GM12891 (cell line): ENCODE results near the gene FRMD6.

Experiments
- PAX5 ChIP-seq: IDR thresholded peaks from 2 replicates; pipeline ENCODE4 v1.6.1; 2011; ENCODE audit warnings: low read length, moderate library complexity, mild to moderate bottlenecking; ENCODE audit not compliant: insufficient read depth, severe bottlenecking
- POLR2A ChIP-seq: IDR thresholded peaks from 2 replicates; pipeline ENCODE4 v1.6.1; 2011; ENCODE audit warnings: low read depth, low read length, control low read depth
- POLR2AphosphoS5 ChIP-seq: IDR thresholded peaks from 2 replicates; pipeline ENCODE4 v1.6.1; 2011; ENCODE audit warnings: low read depth, low read length, control low read depth
- POU2F2 ChIP-seq: IDR thresholded peaks from 2 replicates; pipeline ENCODE4 v1.6.1; 2011; ENCODE audit warnings: low read depth, mild to moderate bottlenecking, control low read depth, low read length, moderate library complexity
- TAF1 ChIP-seq: IDR thresholded peaks from 2 replicates; pipeline ENCODE4 v1.6.1; 2011; ENCODE audit warnings: low read depth, low read length, control low read depth

- TF ChIP-seq POLR2A (no peak), POLR2AphosphoS5 (no peak), POU2F2 (no peak), TAF1 (no peak), PAX5 (no peak)
These were observed 6.9 kb downstream of the FRMD6 start for GRCh38 chr14:51658441-51659173.
